ENCODE data around the gene FRG2.

FRG2 gene

GRCh38 chr4:190019023-190019858 is 7.8 kb downstream of the FRG2 start:
- DNase-seq (ENCODE audit: low spot score): peak; percentile 20
- TF ChIP-seq CTCF (IDR thresholded peaks at IDR 0.05; ENCODE audit: borderline replicate concordance, control extremely low read depth, extremely low read depth, insufficient read depth, missing control alignments): no peak
- in situ Hi-C loops (cut with MboI; ENCODE audit: low sequenced_read_pairs, unreplicated experiment): no loop called here

GRCh38 chr4:190018201-190018920 is 8.7 kb downstream of the FRG2 start:
- in situ Hi-C loops (cut with MboI; ENCODE audit: low sequenced_read_pairs, unreplicated experiment): no loop called here
- no peak for DNase-seq (ENCODE audit: low spot score)

GRCh38 chr4:190017357-190018200 is 9.5 kb downstream of the FRG2 start:
- peak; percentile 28 for DNase-seq (ENCODE audit: low spot score)
- no peak for TF ChIP-seq CTCF (IDR thresholded peaks at IDR 0.05; ENCODE audit: borderline replicate concordance, control extremely low read depth, extremely low read depth, insufficient read depth, missing control alignments)
- in situ Hi-C loops (cut with MboI; ENCODE audit: low sequenced_read_pairs, unreplicated experiment): no loop called here

More at GRCh38 chr4:190018201-190018920, 8.7 kb downstream of the FRG2 start:
- TF ChIP-seq CTCF (IDR thresholded peaks at IDR 0.05; ENCODE audit: borderline replicate concordance, control extremely low read depth, extremely low read depth, insufficient read depth, missing control alignments): no peak

GRCh38 chr4:190016369-190017289 is 10.4 kb downstream of the FRG2 start:
- in situ Hi-C loops (cut with MboI; ENCODE audit: low sequenced_read_pairs, unreplicated experiment): no loop called here
- DNase-seq (ENCODE audit: low spot score): no peak
- no peak for TF ChIP-seq CTCF (IDR thresholded peaks at IDR 0.05; ENCODE audit: borderline replicate concordance, control extremely low read depth, extremely low read depth, insufficient read depth, missing control alignments)

GRCh38 chr4:190015538-190016368 is 11.3 kb downstream of the FRG2 start:
- DNase-seq (ENCODE audit: low spot score): no peak
- in situ Hi-C loops (cut with MboI; ENCODE audit: low sequenced_read_pairs, unreplicated experiment): no loop called here

More at GRCh38 chr4:190015538-190016368, 11.3 kb downstream of the FRG2 start:
- no peak for TF ChIP-seq CTCF (IDR thresholded peaks at IDR 0.05; ENCODE audit: borderline replicate concordance, control extremely low read depth, extremely low read depth, insufficient read depth, missing control alignments)
